SK-N-SH (cell line): Measurements from ENCODE around the gene XRCC6.

Experiments
- POLR2AphosphoS5 ChIP-seq: IDR thresholded peaks from 2 replicates; pipeline ENCODE4 v1.6.1; 2012; ENCODE audit warnings: low read depth, low read length
- SIN3A ChIP-seq: IDR thresholded peaks from 2 replicates; pipeline ENCODE4 v1.6.1; 2012; ENCODE audit warnings: low read depth, mild to moderate bottlenecking, low read length, moderate library complexity, borderline replicate concordance

DNA sequence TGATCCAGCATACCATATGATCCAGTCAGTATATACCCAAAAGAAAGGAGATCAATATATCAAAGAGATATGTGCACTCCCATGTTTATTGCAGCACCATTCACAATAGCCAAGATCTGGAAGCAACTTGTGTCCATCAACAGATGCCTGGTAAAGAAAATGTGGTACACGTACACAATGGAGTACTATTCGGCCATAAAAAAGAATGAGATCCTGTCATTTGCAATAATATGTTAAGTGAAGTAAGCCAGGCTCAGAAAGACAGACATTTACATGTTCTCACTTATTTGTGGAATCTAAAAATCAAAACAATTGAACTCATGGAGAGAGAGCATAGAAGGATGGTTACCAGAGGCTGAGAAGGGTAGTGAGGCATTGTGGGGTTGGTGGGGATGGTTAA is 40.6 kb downstream of the XRCC6 start:
- no peak for TF ChIP-seq SIN3A
- no peak for TF ChIP-seq POLR2AphosphoS5
